SH-SY5Y (cell line): ENCODE data around the gene OR52K2.

ENCODE experiments used
- GATA2 ChIP-seq: IDR thresholded peaks from 2 replicates; pipeline ENCODE4 v1.6.1; 2011; ENCODE audit warnings: mild to moderate bottlenecking, low read depth, low read length
- GATA3 ChIP-seq: IDR thresholded peaks from 2 replicates; pipeline ENCODE4 v1.6.1; 2011; ENCODE audit warnings: low read depth, mild to moderate bottlenecking, low read length, moderate library complexity

DNA sequence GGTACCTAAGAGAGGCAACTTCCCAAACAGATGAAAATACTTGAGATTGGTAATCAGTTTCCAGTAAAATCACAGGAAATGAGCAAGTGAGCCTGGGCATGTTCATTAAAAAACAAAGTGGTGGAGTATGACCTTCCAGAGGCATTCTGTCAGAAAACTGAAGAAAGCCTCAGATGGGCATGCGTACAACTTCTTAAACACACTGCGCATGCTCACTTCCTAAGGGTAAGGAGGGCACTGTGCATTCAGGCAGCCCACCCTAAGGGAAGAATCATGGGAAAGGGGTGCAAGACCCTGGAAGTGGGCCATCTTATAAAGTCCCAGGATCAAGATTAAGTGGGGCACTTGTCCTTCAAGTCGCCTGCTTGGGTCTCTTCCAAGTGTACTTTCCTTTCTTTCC is 4.0 kb downstream of the OR52K2 start:
- TF ChIP-seq GATA2 (no peak), GATA3 (no peak)
